ENCODE results near the gene FOXQ1.

Gene FOXQ1

DNA sequence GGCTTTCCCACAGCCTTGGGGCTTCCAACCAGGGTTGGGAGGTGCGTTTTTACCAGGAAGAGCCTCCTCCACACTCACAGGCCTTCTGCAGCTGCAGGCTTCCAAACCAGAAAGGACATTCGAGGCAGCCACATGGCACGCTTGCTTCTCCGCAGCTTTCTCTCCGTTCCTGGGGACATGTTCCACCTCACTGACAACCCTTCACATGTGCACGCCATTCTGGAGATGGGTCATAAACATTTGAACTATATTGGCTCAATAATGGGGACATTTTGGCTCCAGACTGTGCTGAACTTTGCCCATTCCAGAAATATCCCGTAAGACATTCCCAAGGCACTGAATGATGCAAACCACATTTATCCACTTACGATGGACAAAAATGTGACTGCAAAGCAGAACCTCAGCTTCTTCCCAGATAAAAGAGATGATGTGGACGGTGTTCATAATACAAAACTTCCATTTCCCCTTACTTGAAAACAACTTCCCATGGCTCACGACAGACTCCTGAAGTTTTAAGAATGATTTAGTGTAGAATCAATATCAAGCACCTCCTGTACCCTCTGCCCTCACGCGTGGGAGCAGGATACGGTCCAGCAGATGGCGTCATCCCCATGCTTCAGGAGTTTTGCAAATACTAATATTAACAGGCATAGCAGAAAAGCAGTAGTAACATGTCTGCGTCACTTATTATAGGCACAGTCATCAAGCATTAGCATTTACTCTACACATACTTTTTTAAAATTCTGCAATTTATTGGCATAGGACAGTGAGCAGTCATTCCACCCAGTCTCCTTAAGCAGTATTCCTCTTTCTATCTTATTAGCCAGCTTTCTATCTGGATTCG is 52.1 kb downstream of the FOXQ1 start:
- no peak for DNase-seq

Data from activated CD4-positive, CD25-positive, alpha-beta regulatory T cell (primary cell).